Measurements from ENCODE around the gene THSD7A.

GRCh38 chr7:11358637-11359036, 473.4 kb downstream of the THSD7A start:
- TF ChIP-seq CTCF (IDR thresholded peaks at IDR 0.05; ENCODE audit: insufficient read depth, low read depth, low read length) (no peak), EZH2 (IDR thresholded peaks at IDR 0.05; ENCODE audit: insufficient read depth, low read length) (no peak)
